HG02763 (cell line): Measurements from ENCODE around the gene DLL1.

Experiments
- ATAC-seq: cut with Tn5 transposase; IDR thresholded peaks from one replicate; pipeline ENCODE4 v1.9.1; 2021; ENCODE audit warnings: mild to moderate bottlenecking, moderate library complexity; ENCODE audit not compliant: unreplicated experiment

The DLL1 gene

GRCh38 chr6:170295510-170296422, 4.9 kb upstream of the DLL1 start:
- ATAC-seq = peak; percentile 47

GRCh38 chr6:170294813-170295509, 4.1 kb upstream of the DLL1 start:
- no peak for ATAC-seq

- no peak for ATAC-seq
These were observed 3.4 kb upstream of the DLL1 start for GRCh38 chr6:170294298-170294730.

GRCh38 chr6:170293341-170294231, 2.7 kb upstream of the DLL1 start:
- ATAC-seq = no peak

GRCh38 chr6:170292407-170293158, 1.7 kb upstream of the DLL1 start:
- no peak for ATAC-seq

- no peak for ATAC-seq
These were observed 1.2 kb upstream of the DLL1 start for GRCh38 chr6:170292111-170292406.

- ATAC-seq = no peak
These were observed 613 bp upstream of the DLL1 start for GRCh38 chr6:170291271-170292110.

- no peak for ATAC-seq
These were observed 955 bp downstream of the DLL1 start for GRCh38 chr6:170289951-170290295.

GRCh38 chr6:170289180-170289931, 1.5 kb downstream of the DLL1 start:
- ATAC-seq = no peak

- no peak for ATAC-seq
These were observed 2.1 kb downstream of the DLL1 start for GRCh38 chr6:170288852-170289179.

GRCh38 chr6:170288091-170288631, 2.7 kb downstream of the DLL1 start:
- no peak for ATAC-seq

- no peak for ATAC-seq
These were observed 3.5 kb downstream of the DLL1 start for GRCh38 chr6:170287371-170287876.

- no peak for ATAC-seq
These were observed 4.0 kb downstream of the DLL1 start for GRCh38 chr6:170286934-170287265.

GRCh38 chr6:170286246-170286933, 4.5 kb downstream of the DLL1 start:
- no peak for ATAC-seq

GRCh38 chr6:170285482-170285881, 5.4 kb downstream of the DLL1 start:
- no peak for ATAC-seq

- ATAC-seq = no peak
These were observed 5.9 kb downstream of the DLL1 start for GRCh38 chr6:170284866-170285469.

GRCh38 chr6:170284126-170284773, 6.6 kb downstream of the DLL1 start:
- ATAC-seq = no peak
